ENCODE measurements around the gene MAP3K5. TPM values are rescaled to one million over a fixed set of nuclear protein-coding genes. Genes with fewer than 3 reads are reported as not detected.

MAP3K5 gene
- total and polyA plus RNA-seq, 2 of the 8 experiments (the other 6 are each of a cell fraction or from before 2014, with no cell fraction given): 0.63 to 2.6 TPM

GRCh38 chr6:136550330-136551071 is 241.8 kb downstream of the MAP3K5 start, which contains the start of gene MAP7 (continued):
- TF ChIP-seq SP1 (IDR thresholded peaks at IDR 0.05; ENCODE audit: low read depth, low read length) (0 out of 2 replicates have a peak, but pooled peaks have one; percentile 4), ASH2L (IDR thresholded peaks at IDR 0.05; ENCODE audit: low read length) (peak; percentile 94), HDAC2 (IDR thresholded peaks at IDR 0.05; ENCODE audit: borderline replicate concordance in 1 of 2, low read depth in 2 of 2, low read length in 2 of 2) (peak; percentile 23 to 86; a peak in 3 of 4 replicates), EGR1 (IDR thresholded peaks at IDR 0.05; ENCODE audit: borderline replicate concordance, low read depth, low read length) (no peak), MAX (IDR thresholded peaks at IDR 0.05) (peak; percentile 96), NRF1 (IDR thresholded peaks at IDR 0.05; ENCODE audit: low read depth, low read length) (no peak), ZNF274 (IDR thresholded peaks at IDR 0.05; ENCODE audit: borderline replicate concordance, extremely low read depth, low read length) (no peak), SIN3A (conservative IDR thresholded peaks at IDR 0.05 in 1 of 2, IDR thresholded peaks at IDR 0.05 in 1 of 2; ENCODE audit: low read depth in 1 of 2, low read length in 2 of 2) (peak; percentile 76 to 87; a peak in 2 of 4 replicates), EZH2 (IDR thresholded peaks at IDR 0.05; ENCODE audit: low read depth, low read length, severe bottlenecking) (no peak), SUZ12 (IDR thresholded peaks at IDR 0.05; ENCODE audit: low read length) (no peak), SRF (IDR thresholded peaks at IDR 0.05; ENCODE audit: low read depth, low read length) (no peak), GTF2F1 (IDR thresholded peaks at IDR 0.05; ENCODE audit: borderline replicate concordance, low read depth, low read length) (no peak), KDM1A (IDR thresholded peaks at IDR 0.05; ENCODE audit: borderline replicate concordance, low read length) (0 out of 2 replicates have a peak, but pooled peaks have one; percentile 11), CBX8 (IDR thresholded peaks at IDR 0.05; ENCODE audit: borderline replicate concordance, low read depth, low read length) (no peak), SIX5 (IDR thresholded peaks at IDR 0.05; ENCODE audit: low read depth, low read length) (no peak), TCF12 (IDR thresholded peaks at IDR 0.05; ENCODE audit: low read depth, low read length) (0 out of 2 replicates have a peak, but pooled peaks have one; percentile 27), EP300 (IDR thresholded peaks at IDR 0.05; ENCODE audit: borderline replicate concordance in 1 of 2, low read depth in 2 of 2, low read length in 2 of 2) (peak in 1 of 2 experiments; percentile 87; a peak in 2 of 3 replicates), HDAC6 (IDR thresholded peaks at IDR 0.05; ENCODE audit: low read depth, low read length) (no peak), SP4 (IDR thresholded peaks at IDR 0.05; ENCODE audit: low read length) (peak; percentile 31; the same call in 1 of the 2 replicates), CREB1 (IDR thresholded peaks at IDR 0.05) (peak; percentile 80), BCL11A (IDR thresholded peaks at IDR 0.05; ENCODE audit: low read depth in 2 of 2, low read length in 2 of 2) (no peak), E2F6 (IDR thresholded peaks at IDR 0.05) (peak; percentile 84), TEAD4 (IDR thresholded peaks at IDR 0.05; ENCODE audit: low read depth, low read length) (0 out of 2 replicates have a peak, but pooled peaks have one; percentile 27)

Data from H1 (cell line).